Anterior cingulate cortex (tissue), 58 donors: ENCODE results near the gene MAN2A1.

ENCODE experiments used
- DNase-seq, 58 donors: peaks; one replicate each; lab custom pipeline; 2025; lab: John Stamatoyannopoulos, UW

MAN2A1 gene

DNA sequence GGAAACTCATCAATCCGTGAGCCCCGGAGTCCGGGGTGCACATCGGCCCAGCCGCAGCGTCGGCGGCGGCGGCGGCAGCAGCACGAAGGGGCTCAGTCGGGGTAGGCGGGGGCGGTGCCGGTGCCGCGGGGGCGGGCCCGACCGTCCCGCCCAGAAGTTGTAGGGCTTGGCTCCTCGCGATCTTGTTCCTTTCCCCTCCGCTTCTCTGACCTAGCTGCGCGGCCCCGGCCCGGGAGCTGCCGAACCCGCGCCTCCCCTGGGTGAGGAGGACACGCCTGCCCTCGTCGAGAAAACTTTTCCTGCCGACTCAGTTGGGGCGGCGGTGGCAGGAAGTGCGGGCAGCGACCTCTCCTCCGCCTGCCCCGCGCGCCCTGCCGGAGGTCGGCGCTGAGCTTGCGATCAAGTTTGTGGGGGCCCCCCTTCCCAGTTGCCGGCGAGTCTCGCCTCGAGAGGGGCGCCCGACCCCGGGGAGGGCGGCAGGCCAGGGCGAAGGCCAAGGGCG lies at the start of gene MAN2A1:
TSS of gene MAN2A1 (plus strand) at position 188 of the 502 bp plus-strand sequence. CDS start 491 bp downstream, outside the sequence.
- DNase-seq: peak in 43 of 58 donors; percentile 24 to 84 (median 70)

DNA sequence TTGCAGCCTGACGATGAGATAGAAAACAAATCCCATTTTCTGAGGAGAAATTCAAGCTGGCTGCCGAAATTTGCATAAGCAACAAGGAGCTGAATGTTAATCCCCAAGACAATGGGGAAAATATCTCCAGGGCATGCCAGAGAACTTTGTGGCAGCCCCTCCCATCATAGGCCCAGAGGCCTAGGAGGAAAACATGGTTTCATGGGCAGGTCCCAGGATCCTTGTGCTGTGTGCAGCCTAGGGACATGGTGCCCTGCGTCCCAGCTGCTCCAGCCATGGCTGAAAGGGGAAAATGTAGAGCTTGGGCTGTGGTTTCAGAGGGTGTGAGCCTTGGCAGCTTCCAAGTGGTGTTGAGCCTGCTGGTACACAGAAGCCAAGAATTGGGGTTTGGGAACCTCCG lies 48.8 kb upstream of the MAN2A1 start:
- DNase-seq: no peak

DNA sequence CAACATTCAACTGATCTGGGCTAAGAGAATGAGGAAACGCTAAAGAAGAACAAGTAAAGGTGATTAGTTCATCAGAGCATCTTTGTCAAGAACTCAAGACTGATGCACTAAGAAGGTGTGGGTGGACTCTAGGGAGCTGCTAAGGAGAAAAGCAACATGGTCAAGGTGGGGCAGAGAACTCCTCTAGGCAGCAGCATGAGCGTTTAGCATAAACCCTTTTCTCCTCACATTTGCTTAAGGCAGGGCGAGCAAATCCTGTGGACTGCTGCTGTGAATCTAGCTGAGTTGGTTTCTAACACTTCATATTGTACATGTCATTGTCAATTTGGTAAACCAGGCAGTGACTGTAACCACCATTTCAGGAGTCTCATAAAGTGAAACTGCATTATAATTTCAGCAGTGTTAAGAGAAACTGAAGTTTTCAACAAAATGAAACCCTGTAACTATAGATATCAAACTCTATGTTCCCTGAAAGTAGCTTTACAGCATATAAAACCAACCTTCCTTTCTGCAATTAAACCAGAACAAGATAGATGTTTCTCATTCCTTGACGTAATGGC lies 45.9 kb upstream of the MAN2A1 start:
- no peak for DNase-seq

DNA sequence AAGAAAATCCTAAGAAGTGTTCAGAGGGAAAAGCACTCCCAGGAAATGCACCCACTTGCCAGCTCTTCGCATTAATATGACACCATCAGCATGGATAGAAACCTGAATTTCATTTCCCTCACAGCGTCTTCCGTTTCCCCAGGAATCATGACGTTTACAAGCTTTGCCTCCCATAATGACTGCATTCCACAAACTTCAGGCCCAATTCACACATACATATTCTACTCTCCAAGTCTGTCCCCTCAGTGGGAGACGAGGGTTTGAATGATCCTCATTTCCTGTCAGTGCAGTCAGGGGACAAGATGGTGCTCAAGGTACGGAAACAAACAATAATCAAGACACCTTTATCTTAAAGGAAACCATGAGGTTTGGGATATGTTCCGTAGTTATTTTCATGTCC lies 44.9 kb upstream of the MAN2A1 start:
- no peak for DNase-seq

DNA sequence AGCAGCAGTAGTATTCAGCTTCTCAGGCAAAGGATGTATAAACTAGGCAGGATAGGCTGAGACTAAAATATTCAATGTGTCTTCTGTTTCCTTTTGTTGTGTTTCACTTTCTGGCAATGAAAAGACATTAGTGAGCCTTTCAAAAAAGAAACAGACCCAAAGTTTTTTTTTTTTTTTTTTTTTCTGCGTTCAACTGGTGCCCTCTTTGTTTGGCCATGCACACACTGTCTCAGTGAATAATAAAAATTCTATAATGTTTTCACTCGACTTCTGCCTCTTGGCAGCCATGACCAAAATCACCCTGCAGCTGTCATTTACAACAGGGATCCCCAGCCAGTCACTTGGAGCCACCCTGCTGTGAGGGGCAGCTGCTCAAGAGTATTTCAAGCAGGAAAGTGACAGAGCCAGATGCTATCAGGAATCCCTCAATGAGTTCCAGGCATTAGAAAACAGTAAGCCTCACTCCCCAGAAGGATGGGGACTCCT lies 44.0 kb upstream of the MAN2A1 start:
- DNase-seq: peak in 24 of 58 donors; percentile 4 to 49 (median 21)

DNA sequence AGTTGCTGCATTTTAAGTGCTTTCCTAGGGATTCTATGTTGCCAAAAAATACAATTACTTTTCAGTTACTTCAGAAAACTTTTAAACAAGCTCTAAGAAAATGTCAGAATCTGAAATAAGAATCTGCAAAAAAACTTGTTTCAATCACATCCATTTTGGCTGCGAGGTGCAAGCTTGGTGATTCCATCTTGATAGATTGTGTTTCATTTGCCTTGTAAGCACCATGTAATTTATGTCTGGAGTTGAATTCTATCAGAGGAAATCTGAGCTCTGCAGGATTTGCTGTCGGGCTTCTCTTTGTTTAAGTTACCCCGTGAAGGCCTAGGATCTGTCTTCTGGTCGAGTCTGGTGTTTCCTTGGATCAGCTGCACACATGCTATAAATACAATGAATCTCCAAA lies 40.4 kb upstream of the MAN2A1 start:
- no peak for DNase-seq

DNA sequence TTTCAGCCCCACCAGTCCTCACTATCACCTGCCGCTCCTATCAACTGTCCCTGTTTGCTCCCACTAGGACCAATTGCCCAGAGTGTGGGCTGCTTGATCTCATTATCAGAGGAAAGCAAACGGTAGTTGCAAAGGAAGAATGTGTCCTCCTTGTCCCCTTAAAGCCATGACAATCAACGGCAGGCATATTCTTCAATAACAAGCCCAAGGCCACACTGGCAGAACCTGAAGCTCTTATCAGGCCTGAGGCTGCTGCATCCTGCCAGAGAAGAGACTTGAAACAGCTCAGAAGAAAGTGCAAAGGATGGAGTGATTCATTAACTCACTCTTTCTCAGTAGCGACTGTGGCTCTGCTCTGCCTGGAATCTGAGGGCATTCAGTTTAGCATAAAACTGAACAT lies 39.2 kb upstream of the MAN2A1 start:
- no peak for DNase-seq

DNA sequence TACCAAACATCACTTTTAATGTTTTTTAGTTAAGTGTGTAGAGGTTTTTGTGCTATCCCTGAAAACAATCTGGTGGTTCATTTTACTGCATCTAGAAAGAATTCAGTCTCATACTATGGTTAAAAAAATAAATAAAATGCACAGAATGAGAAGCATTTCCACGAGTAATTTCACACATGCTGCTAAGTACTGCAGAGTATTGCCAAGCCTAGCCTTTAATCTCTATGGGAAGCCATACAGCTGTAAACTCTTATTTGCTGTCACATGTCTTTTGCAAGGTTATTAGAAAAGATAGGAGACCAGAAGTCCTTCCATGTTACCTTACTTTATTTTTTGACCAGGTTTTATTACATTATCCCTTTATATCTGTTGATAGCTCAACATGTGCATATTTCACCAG lies 37.6 kb upstream of the MAN2A1 start:
- no peak for DNase-seq

DNA sequence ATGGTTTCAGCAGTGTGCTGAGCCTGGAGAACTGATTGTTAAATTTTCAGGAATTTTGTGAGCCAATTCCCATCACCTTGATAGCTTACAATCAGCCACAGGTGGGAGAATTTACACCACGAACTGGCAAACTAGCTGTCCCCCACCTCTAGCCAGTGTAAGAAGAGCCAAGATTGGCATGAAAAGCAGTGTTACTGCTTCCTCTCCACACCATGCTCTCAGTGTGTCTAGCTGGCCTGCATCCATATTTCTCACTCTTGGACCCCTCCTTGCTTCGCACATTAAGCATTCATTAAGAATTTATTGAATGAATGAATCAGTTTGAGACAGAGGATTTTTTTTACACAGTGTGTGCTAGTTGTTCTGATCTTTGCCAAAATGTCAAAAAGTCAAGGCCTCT lies 36.7 kb upstream of the MAN2A1 start:
- no peak for DNase-seq

DNA sequence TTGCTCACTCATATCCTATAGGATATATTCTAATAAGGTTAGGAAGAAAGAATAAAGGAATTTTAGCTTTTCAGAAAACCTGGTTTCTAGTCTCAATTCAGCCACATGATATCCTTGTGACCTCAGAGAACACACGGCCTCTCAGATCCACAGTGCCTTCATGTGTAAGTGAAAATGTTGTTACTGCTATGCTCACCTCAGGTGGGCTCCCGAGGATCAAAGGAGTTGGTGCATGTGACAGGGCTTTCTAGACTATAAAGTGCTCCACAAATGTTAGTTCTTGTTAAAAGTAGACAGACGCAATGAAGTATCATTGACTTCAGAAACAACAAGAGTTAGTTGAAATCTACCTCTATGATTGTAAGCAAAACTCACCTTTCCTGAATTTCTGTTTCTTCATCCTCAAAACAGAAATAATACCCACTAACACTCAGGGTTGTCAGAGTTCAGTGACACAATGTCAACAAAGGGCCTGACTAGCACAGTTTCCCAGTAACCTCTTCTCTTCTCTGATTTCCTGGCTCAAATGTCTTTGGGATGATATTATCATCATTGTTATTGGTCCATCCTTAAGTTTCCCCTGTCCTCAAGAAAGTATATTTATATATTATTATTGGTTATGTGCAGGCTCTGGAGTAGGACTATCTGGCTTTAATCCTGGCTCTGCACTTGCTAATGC lies 36.0 kb upstream of the MAN2A1 start:
- DNase-seq: no peak

DNA sequence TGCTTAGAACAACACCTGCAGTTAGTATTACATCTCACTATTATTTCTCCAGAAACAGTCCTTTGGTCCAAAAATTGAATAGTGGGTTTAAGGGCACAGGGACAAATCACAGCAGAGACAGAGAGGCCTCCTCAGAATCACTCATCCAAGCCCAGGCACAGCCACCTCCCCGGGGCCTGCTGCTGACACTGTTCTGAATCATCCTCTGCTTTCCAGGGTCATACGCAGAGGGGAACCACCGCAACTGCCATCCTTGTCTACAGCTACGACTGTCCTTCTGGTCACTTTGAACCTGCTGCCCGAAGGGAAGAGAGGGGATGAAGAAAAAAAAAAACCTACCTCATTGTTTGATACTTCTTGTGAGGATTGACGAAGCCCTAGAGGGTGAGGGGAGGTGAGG lies 35.3 kb upstream of the MAN2A1 start:
- DNase-seq: no peak

DNA sequence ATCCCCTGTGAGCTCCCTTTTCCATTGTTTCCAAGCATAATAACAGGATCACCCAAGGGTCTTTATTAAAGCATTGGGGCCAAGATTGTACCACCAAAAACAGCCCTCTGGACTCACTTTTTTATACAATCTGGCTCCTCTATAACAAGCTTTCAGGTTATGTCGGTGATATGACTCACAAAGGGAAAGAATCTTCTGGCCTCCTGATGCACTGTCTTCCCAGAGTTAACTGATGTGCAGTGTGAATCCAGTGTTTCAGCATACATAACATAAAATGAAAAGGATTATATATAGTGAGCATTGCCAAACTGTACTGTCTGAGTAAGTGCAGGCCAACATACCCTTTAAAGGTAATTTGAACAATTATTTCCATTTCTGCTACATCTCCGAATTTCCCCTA lies 33.9 kb upstream of the MAN2A1 start:
- DNase-seq: no peak

DNA sequence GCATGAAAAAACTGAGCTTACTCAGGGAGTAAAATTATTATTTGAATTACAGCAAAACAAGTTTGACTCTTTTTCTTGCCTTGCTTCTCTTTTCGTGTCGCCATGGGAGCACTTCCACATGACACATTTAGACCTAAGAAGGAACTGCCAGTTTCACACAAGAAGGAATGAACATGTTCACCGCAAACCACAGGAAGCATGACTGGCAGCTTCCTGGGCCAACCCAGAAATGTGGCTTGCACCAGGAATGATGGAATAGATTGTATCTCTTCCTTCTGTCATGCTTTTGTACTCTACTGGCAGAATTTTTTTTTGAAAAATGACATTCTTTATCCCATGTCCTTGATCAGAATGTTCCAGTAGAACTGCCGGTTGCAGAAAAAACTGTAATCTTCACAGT lies 32.9 kb upstream of the MAN2A1 start:
- DNase-seq: peak in 24 of 58 donors; percentile 2 to 61 (median 16)

DNA sequence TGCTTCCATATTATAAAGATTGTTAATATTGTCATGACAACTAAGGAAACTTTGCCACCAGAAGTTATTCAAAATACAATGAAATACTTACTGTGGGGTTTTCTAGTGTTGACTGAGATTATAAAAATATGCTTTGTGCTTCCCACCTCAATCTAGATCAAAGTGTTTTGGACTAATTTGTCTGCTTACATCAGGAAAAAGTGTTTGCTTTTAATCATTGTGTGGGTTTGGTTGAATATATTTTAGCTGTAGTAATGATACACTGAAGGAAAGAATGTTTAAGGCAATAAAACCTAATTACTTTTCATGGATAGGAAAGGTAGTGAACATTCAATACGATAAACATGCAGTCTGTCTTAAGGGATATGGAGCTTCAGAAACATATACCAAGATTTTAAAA lies 29.8 kb upstream of the MAN2A1 start:
- DNase-seq: no peak

DNA sequence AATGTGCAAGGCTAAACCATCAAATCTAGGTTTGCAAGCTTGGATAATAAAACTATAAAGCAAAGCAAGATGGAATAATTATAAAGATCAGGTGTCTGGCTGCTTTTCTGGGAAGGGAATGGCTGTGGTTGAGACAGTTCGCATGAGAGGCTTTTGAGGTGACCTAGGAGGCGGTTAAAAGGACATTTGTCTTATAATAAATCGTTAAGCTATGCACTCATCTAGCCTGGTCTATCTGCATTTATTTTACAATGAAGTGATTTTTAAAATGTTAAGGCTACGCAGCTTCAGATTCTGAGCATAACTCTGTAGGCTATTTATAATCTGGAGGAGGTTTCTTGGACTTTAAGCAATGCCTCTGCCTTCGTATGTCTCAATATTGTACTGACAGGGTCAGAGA lies 29.4 kb upstream of the MAN2A1 start:
- DNase-seq: no peak

DNA sequence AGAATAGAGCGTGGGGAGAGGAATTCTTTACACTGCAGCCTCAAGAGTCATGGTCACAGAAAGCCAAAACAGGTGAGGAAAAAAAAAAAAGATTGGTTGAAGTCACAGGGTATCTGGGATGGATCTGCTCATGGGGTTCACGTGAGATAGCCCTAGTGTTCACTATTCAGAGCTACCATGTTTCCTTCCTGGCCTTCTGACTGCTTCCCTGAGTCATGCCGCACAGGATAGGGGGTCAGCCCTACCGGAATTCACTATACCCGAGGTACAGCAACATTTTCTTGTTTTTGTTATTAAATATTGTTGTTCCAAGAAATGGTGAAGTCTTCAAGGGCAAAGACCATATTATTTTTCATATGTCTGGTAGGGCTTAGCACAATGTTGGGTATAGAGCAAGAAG lies 21.5 kb upstream of the MAN2A1 start:
- DNase-seq: no peak

DNA sequence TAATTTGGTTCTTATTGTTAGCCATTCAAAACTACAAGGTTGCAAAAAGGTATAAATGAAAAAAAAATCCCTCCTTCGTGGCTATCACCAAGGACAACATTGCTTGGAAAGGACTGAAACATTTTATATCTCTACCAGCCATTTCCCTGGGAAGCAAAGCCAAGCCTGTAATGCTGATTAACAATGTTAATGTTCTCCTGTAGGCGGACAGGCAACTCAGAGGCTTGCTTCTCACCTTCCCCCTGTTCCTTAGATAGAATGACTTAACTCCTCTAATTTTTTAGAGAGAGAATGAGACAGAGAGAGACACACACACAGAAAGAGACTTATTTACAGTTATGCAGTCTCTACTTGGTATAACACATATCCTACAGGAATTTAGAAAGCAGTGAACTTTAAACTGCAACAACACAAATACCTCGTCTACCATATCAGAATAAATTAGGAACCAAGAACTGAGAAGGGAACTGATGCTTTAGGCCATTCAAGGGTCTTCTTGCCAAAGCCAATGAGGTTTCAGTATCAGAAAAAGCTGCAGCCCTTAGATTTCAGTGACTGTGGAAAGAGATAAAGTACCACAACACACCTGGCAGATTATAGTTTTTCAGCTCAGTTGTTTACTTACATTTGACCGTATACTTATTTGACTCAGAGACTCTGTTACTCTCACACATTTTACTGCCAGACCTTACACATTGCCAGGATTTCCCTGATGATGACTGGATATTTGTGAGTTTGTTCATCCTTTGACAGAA lies 20.9 kb upstream of the MAN2A1 start:
- no peak for DNase-seq

DNA sequence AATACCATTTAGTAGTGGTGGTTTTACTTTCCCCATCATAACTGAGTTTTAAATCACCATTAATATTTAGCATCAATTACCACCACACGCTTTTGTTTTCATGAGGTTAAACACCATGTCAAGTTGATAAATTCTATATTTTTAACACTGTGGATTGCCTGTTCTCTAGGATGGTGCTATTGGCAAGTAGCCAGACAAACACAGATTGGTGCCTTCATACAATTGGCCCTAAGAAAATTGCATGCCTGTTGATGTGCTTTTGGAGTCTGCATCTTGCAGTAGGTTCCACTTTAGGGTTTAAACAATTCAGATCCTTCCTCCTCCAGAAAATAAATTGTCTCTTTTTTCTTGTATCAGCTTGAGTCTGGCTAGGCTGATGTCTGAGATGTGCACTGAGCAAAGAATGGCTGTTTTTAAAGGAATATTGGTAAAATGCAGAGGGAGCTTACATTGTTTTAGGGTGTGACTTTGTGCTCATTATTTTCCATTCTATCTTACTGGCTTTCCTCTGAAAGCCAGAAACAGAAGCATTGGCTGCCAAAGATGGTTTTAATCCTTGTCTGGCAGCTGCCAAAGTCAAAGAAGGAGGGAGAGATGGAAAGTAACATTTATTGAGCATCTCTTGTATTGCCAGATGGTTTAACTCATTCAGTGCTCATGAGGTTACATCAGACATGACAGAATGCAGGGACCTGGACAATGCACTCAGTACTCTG lies 19.6 kb upstream of the MAN2A1 start:
- DNase-seq: no peak

DNA sequence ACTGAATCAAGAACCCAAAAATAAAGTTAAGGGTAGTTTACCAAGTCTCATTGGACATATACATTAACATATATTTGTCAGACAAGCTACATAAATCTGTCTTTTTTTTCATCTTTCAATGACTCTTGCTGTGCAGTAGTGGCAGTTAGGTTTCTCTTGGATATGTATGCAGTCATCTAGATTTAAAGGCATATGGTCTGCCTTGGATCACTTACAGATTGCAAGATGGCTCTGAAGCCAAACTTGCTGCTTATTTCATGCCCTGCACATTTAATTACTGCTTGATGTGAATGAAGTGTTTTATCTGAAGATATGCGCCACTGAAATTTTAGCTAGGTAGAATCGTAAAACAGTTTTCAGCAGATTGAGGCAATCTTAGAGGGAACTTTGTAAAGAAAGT lies 18.6 kb upstream of the MAN2A1 start:
- no peak for DNase-seq

DNA sequence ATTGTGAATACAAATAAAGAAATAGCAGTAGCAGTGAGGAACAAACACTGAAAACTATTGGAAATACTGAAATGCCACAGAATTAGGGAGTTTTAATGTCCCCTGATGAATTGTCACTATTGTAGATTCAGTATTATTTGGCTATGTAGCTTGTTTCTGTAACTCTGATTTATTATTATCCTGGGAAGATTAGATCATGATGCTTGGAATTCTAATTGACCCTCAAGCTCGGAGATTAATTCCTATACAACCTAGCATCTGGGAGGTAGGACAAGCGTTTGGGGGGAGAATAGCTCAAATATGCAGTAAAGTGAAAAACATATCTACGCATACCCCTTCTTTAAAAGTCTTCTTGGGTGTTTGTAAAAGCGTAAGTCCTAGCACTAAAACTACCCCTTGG lies 15.1 kb upstream of the MAN2A1 start:
- no peak for DNase-seq

DNA sequence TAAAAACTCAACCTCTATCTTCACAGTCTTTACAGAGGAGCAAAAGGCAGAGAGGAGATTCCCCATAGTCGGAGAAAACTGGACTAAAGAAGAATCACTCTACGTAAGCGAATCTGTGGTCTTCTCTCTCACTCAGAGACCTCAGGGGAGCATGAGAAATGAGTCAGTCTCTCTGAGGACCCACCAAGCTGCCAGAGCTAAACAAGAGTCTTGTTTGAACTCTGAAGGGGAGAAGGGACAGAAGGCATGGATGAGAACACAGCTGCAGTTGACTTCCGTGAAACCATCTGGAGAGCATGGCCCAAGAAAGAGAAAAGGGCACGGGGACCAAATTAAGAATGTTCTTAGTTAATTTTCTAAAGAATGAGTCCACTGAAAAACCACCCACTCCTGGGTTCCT lies 12.8 kb upstream of the MAN2A1 start:
- no peak for DNase-seq
